Fibroblast of villous mesenchyme (primary cell): Measurements from ENCODE around the gene CLTCL1. TPM values are rescaled to one million over a fixed set of nuclear protein-coding genes. Genes with fewer than 3 reads are reported as not detected.

Experiments used
- DNase-seq: peaks from one replicate; pipeline ENCODE4 v3.0.0-alpha.2; 2010; ENCODE audit warnings: low read depth
- H3K4me3 ChIP-seq: 2 replicates; pipeline ENCODE4 v1.5.1; 2011; ENCODE audit warnings: low read depth, mild to moderate bottlenecking, low read length
- total RNA-seq: library from RNA; depleted of rRNA; stranded (reverse); fragments of >200 nt; gene quantifications from 2 replicates; pipeline ENCODE4 v1.2.3, GENCODE V29; 2012
- TF ChIP-seq, protein P1 (sequence below): IDR thresholded peaks from 2 replicates; pipeline ENCODE4 v1.5.1; 2012; ENCODE audit warnings: low read depth, mild to moderate bottlenecking, low read length; ENCODE audit not compliant: insufficient read depth

The CLTCL1 gene
- total RNA-seq, 1 donor, result 9.5 TPM

DNA sequence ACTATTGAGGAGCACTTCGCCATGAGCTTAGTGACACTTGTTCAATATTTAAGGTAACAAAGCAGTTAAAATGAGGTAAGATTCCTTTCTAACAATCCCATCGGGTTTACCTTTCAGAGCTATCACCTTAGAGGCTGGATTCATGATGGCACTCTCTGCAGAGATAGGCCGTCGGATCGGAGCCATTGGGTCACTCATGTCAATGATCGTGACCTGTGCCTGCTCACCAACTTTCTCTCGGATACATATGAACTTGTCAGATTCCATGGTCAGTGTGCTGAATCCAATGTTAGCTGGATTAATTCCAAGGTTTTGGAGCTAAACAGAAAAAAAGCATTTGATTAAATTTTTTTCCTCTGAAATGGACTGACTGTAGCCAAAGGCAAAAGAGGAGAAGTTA, 16.0 kb downstream of the CLTCL1 start:
- TF ChIP-seq, protein P1, sequence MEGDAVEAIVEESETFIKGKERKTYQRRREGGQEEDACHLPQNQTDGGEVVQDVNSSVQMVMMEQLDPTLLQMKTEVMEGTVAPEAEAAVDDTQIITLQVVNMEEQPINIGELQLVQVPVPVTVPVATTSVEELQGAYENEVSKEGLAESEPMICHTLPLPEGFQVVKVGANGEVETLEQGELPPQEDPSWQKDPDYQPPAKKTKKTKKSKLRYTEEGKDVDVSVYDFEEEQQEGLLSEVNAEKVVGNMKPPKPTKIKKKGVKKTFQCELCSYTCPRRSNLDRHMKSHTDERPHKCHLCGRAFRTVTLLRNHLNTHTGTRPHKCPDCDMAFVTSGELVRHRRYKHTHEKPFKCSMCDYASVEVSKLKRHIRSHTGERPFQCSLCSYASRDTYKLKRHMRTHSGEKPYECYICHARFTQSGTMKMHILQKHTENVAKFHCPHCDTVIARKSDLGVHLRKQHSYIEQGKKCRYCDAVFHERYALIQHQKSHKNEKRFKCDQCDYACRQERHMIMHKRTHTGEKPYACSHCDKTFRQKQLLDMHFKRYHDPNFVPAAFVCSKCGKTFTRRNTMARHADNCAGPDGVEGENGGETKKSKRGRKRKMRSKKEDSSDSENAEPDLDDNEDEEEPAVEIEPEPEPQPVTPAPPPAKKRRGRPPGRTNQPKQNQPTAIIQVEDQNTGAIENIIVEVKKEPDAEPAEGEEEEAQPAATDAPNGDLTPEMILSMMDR, result no peak
- DNase-seq, result no peak
- no peak overlapping the region for H3K4me3 ChIP-seq

DNA sequence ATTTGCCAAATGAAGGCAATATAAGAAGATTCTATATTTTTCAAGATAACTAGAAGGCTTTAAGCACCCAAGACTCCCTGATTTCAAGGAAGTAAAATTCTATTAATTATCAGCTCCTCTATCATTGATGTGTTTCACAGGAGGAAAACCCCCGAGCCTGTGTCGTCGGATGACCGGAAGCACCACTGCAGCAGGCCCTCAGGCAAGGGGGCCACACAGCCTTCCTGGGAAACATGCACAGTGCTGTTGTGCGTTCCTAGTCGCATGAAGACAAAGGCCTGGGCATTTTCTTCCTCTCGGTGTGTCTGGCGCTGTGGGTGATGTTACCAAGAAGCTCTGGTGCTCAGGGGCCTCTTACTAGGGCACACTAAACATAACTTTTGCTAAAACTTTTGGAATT, 16.4 kb downstream of the CLTCL1 start:
- no peak overlapping the region for H3K4me3 ChIP-seq
- no peak for DNase-seq
- TF ChIP-seq, protein P1, result no peak

DNA sequence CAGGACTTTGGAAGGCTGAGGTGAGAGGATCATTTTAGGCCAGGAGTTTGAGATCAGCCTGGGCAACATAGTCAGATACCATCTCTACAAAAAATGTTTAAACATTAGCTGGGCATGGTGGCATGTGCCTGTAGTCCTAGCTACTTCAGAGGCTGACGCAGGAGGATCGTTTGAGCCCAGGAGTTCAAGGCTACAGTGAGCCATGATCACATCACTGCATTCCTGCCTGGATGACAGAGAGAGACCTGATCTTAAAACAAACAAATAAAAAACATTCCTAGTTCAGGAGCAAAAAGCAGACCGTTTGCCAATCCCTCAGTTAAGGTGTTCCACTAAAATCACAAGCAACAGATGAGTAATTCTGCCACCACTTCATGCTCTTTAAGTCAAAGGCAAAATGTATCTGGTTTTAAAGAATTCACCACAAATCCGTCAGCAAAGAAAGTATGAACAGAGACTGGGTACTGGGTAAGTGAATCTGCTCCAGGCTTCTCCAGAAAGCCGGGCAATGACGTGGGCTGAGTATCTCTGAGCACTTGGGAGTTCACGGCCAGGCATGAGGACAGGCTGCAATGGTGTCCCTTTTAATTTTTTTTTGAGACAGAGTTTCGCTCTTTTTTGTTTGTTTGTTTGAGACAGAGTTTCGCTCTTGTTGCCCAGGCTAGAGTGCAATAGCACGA, 19.5 kb downstream of the CLTCL1 start:
- no peak overlapping the region for H3K4me3 ChIP-seq
- TF ChIP-seq, protein P1, result no peak
- no peak for DNase-seq

DNA sequence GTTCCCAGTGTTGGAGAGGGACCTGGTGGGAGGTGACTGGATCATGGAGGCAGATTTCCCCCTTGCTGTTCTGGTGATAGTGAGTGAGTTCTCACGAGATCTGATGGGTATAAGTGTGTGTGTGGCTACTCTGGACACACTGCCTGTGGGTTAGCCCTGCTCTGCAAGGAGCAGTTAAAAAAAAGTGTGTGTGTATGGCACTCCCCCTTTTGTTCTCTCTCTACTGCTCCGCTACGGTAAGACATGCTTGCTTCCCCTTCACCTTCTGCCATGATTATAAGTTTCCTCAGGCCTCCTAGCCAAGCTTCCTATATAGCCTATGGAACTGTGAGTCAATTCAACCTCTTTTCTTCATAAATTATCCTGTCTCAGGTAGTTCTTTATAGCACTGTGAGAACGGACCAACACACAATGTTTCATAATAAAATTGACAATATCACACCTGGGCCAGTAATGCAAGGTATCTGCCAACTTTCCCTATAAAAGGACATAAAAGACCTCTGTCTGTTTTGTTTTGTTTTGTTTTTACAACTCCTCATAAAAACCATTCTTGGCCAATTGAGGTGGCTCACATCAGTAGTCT, 20.2 kb downstream of the CLTCL1 start:
- TF ChIP-seq, protein P1, result no peak
- no peak for DNase-seq
- no peak overlapping the region for H3K4me3 ChIP-seq

DNA sequence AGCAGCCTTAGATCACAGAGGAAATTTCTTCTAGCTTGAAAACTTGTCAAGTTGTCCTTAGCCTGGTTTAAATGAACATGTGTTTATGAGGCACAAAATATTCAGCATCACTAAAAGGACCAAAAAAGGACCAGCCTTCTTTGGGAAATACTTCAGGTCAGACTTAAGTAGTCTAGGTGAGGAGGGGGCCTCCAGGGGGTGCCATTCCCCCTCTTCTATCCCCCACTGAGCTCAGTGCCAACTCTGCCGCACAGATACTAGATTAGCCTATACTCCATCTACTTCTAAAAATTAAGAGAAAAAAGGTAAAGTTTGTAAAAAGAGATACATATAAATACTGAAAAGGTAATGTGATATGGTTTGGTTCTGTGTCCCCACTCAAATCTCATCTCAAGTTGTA, 20.6 kb downstream of the CLTCL1 start:
- TF ChIP-seq, protein P1, result no peak
- no peak overlapping the region for H3K4me3 ChIP-seq
- no peak for DNase-seq

DNA sequence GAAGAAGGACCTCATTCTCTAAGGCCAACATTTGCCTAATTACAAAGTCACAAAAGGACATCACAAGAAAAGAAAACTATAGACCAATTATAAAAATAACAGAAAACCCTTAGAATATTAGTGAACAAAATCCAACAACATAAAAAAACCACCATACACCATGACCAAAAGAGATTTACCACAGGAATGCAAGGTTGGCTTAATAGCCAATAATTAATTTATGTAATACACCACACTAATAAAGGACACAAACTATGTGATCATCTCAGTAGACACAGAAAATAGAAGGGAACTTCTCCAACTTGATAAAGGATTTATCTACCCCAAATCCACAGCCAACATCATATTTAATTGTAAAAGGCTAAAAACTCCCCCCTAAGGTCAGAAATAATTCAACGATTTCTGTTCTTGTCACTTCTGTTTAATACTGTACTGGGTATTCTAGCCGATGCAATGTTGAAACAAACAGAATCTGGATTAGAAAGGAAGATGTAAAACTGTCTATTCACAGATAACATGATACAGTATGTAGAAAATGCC, 24.9 kb downstream of the CLTCL1 start:
- H3K4me3 ChIP-seq, result no peak overlapping the region
- no peak for DNase-seq
- TF ChIP-seq, protein P1, result no peak
